AG09319 (cell line): ENCODE data around the gene DNAH8.

Source experiments
- DNase-seq: peaks from one replicate; pipeline ENCODE4 v3.0.0-alpha.2; 2010; ENCODE audit warnings: low read depth; ENCODE audit errors: extremely low read depth
- CTCF ChIP-seq: IDR thresholded peaks from 2 replicates; pipeline ENCODE4 v1.5.1; 2011; ENCODE audit warnings: low read depth, mild to moderate bottlenecking, inconsistent platforms, low read length, moderate library complexity

DNAH8 gene, protein sequence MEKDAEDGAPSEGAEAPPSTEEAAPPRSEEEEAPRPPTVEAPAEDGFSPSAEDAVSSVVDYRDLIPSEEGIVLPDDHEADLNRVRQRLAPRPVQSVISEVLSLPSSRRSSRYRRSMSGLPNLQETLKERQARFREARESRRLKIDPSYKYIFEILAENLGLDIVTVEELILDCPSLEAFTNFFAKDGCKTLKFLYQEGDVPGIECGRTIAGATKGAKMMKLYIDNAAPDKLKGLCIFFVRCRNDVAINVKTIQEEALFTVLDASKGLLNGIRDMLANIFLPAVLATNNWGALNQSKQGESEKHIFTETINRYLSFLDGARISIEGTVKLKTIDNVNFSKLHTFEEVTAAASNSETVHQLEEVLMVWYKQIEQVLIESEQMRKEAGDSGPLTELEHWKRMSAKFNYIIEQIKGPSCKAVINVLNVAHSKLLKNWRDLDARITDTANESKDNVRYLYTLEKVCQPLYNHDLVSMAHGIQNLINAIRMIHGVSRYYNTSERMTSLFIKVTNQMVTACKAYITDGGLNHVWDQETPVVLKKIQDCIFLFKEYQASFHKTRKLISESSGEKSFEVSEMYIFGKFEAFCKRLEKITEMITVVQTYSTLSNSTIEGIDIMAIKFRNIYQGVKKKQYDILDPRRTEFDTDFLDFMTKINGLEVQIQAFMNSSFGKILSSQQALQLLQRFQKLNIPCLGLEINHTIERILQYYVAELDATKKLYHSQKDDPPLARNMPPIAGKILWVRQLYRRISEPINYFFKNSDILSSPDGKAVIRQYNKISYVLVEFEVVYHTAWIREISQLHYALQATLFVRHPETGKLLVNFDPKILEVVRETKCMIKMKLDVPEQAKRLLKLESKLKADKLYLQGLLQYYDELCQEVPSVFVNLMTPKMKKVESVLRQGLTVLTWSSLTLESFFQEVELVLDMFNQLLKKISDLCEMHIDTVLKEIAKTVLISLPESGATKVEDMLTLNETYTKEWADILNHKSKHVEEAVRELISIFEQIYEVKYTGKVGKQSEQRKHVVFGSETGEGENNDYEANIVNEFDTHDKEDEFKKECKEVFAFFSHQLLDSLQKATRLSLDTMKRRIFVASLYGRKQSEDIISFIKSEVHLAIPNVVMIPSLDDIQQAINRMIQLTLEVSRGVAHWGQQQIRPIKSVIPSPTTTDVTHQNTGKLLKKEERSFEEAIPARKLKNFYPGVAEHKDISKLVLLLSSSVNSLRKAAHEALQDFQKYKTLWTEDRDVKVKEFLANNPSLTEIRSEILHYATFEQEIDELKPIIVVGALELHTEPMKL (N-terminal part only)

GRCh38 chr6:38715016-38715689, at the start of gene DNAH8:
TSS of gene DNAH8 (plus strand) at chr6:38715311. CDS start at chr6:38722810, 7,499 bp downstream.
- TF ChIP-seq CTCF = no peak
- no peak for DNase-seq

GRCh38 chr6:38671885-38672467, 43.1 kb upstream of the DNAH8 start:
- peak; percentile 82 for TF ChIP-seq CTCF
- DNase-seq = peak; percentile 32

GRCh38 chr6:38673397-38674165, 41.5 kb upstream of the DNAH8 start:
- no peak for DNase-seq
- TF ChIP-seq CTCF = no peak

- TF ChIP-seq CTCF = no peak
- no peak for DNase-seq
These were observed 38.7 kb upstream of the DNAH8 start for GRCh38 chr6:38676236-38676973.

GRCh38 chr6:38676974-38677544, 38.1 kb upstream of the DNAH8 start:
- TF ChIP-seq CTCF = no peak
- no peak for DNase-seq
